Esophagus squamous epithelium (tissue), 4 donors: ENCODE measurements around the gene SMPDL3A.

Experiments
- CTCF ChIP-seq, 6 experiments: fragments of 450-650 bp in 4 of 6; fragments of 200-600 bp in 2 of 6; sonication (generic) in 2 of 6; IDR thresholded peaks; one replicate each; pipeline ENCODE4 v1.5.1; 2016 to 2019; ENCODE audit warnings: antibody characterized with exemption in 6 of 6, mild to moderate bottlenecking in 4 of 6, moderate library complexity in 4 of 6
- POLR2A ChIP-seq, 4 donors: fragments of 450-650 bp; IDR thresholded peaks; one replicate each; pipeline ENCODE4 v1.6.1; 2017; ENCODE audit warnings: antibody characterized with exemption in 4 of 4, mild to moderate bottlenecking in 4 of 4, moderate library complexity in 3 of 4

GRCh38 chr6:122791310-122791679 lies 2.2 kb downstream of the SMPDL3A start:
- no peak for TF ChIP-seq CTCF (IDR thresholded peaks at IDR 0.05)
- TF ChIP-seq POLR2A (IDR thresholded peaks at IDR 0.05): no peak
